ENCODE results near the gene KRCC1.

DNA sequence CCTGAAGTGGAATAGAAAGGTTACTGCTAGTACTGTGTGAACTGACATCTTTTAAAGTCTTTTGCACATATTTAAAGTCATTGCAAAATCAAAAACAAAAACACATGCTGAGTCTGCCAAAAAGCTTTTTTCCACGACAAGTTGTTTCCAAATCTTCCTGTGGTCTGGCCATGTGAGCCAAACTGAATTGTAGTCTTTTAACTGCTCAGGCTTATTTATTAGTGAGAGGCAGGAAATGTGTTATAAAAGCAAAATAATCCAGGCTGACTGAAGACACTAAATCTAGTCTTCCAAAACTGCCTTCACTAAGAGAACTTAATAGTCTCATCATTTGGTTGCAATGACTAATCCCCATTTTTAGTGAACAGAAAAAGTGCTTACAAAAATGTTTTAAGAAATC lies 2.3 kb downstream of the KRCC1 start:
- TF ChIP-seq, protein P1, sequence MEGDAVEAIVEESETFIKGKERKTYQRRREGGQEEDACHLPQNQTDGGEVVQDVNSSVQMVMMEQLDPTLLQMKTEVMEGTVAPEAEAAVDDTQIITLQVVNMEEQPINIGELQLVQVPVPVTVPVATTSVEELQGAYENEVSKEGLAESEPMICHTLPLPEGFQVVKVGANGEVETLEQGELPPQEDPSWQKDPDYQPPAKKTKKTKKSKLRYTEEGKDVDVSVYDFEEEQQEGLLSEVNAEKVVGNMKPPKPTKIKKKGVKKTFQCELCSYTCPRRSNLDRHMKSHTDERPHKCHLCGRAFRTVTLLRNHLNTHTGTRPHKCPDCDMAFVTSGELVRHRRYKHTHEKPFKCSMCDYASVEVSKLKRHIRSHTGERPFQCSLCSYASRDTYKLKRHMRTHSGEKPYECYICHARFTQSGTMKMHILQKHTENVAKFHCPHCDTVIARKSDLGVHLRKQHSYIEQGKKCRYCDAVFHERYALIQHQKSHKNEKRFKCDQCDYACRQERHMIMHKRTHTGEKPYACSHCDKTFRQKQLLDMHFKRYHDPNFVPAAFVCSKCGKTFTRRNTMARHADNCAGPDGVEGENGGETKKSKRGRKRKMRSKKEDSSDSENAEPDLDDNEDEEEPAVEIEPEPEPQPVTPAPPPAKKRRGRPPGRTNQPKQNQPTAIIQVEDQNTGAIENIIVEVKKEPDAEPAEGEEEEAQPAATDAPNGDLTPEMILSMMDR (IDR thresholded peaks at IDR 0.05): no peak
- TF ChIP-seq EZH2phosphoT487 (IDR thresholded peaks at IDR 0.05): no peak
